ENCODE measurements around the gene CLN5. TPM values are rescaled to one million over a fixed set of nuclear protein-coding genes. Genes with fewer than 3 reads are reported as not detected.

The CLN5 gene
- total RNA-seq, 1 donor from 2014 or later = 10.9 TPM

GRCh38 chr13:76982061-76982460 lies 9.8 kb upstream of the CLN5 start:
- no peaks in the 10 kb centered on the region for H3K9me3 Mint-ChIP-seq (ENCODE audit: unreplicated experiment)
- H3K27me3 Mint-ChIP-seq (ENCODE audit: unreplicated experiment) = peaks cover 2% of the 10 kb centered on the region
- H3K36me3 Mint-ChIP-seq (ENCODE audit: low read depth, unreplicated experiment) = no peaks in the 10 kb centered on the region
- DNase-seq (ENCODE audit: low spot score) = no peak
- no peak overlapping the region for H3K4me3 Mint-ChIP-seq (ENCODE audit: unreplicated experiment)
- no peak for TF ChIP-seq CTCF (IDR thresholded peaks at IDR 0.05; ENCODE audit: unreplicated experiment)
- no peaks in the 10 kb centered on the region for H3K4me1 Mint-ChIP-seq (ENCODE audit: unreplicated experiment)
- H3K27ac Mint-ChIP-seq (ENCODE audit: unreplicated experiment) = no peak overlapping the region

GRCh38 chr13:76983676-76984075 lies 8.2 kb upstream of the CLN5 start:
- TF ChIP-seq CTCF (IDR thresholded peaks at IDR 0.05; ENCODE audit: unreplicated experiment) = no peak
- DNase-seq (ENCODE audit: low spot score) = no peak
- no peaks in the 10 kb centered on the region for H3K9me3 Mint-ChIP-seq (ENCODE audit: unreplicated experiment)
- H3K4me1 Mint-ChIP-seq (ENCODE audit: unreplicated experiment) = no peaks in the 10 kb centered on the region
- H3K27me3 Mint-ChIP-seq (ENCODE audit: unreplicated experiment) = peaks cover 2% of the 10 kb centered on the region
- H3K4me3 Mint-ChIP-seq (ENCODE audit: unreplicated experiment) = no peak overlapping the region
- no peaks in the 10 kb centered on the region for H3K36me3 Mint-ChIP-seq (ENCODE audit: low read depth, unreplicated experiment)
- H3K27ac Mint-ChIP-seq (ENCODE audit: unreplicated experiment) = no peak overlapping the region

GRCh38 chr13:76991432-76991795 lies 467 bp upstream of the CLN5 start:
- Mint-ChIP-seq H3K9me3 (ENCODE audit: unreplicated experiment) (no peaks in the 10 kb centered on the region), H3K27me3 (ENCODE audit: unreplicated experiment) (no peaks in the 10 kb centered on the region), H3K4me3 (ENCODE audit: unreplicated experiment) (peak overlapping the region; percentile 86), H3K36me3 (ENCODE audit: low read depth, unreplicated experiment) (no peaks in the 10 kb centered on the region), H3K27ac (ENCODE audit: unreplicated experiment) (peak overlapping the region; percentile 52), H3K4me1 (ENCODE audit: unreplicated experiment) (peaks cover 12% of the 10 kb centered on the region)
- DNase-seq (ENCODE audit: low spot score) = no peak
- TF ChIP-seq CTCF (IDR thresholded peaks at IDR 0.05; ENCODE audit: unreplicated experiment) = no peak

- H3K9me3 Mint-ChIP-seq (ENCODE audit: unreplicated experiment) = no peaks in the 10 kb centered on the region
- TF ChIP-seq CTCF (IDR thresholded peaks at IDR 0.05; ENCODE audit: unreplicated experiment) = no peak
- no peak for DNase-seq (ENCODE audit: low spot score)
Measured at GRCh38 chr13:76992548-76993001, 694 bp downstream of the CLN5 start.

GRCh38 chr13:76993021-76993420 lies 1.1 kb downstream of the CLN5 start:
- Mint-ChIP-seq H3K4me3 (ENCODE audit: unreplicated experiment) (peak overlapping the region; percentile 96), H3K27ac (ENCODE audit: unreplicated experiment) (no peak overlapping the region)

More at GRCh38 chr13:76992548-76993001, 694 bp downstream of the CLN5 start:
- peaks cover 12% of the 10 kb centered on the region for H3K4me1 Mint-ChIP-seq (ENCODE audit: unreplicated experiment)
- peak overlapping the region; percentile 96 for H3K4me3 Mint-ChIP-seq (ENCODE audit: unreplicated experiment)
- peak overlapping the region; percentile 78 for H3K27ac Mint-ChIP-seq (ENCODE audit: unreplicated experiment)
- no peaks in the 10 kb centered on the region for H3K27me3 Mint-ChIP-seq (ENCODE audit: unreplicated experiment)
- H3K36me3 Mint-ChIP-seq (ENCODE audit: low read depth, unreplicated experiment) = no peaks in the 10 kb centered on the region

More at GRCh38 chr13:76993021-76993420, 1.1 kb downstream of the CLN5 start:
- Mint-ChIP-seq H3K36me3 (ENCODE audit: low read depth, unreplicated experiment) (no peaks in the 10 kb centered on the region), H3K9me3 (ENCODE audit: unreplicated experiment) (no peaks in the 10 kb centered on the region), H3K4me1 (ENCODE audit: unreplicated experiment) (peaks cover 12% of the 10 kb centered on the region), H3K27me3 (ENCODE audit: unreplicated experiment) (no peaks in the 10 kb centered on the region)
- DNase-seq (ENCODE audit: low spot score) = no peak
- TF ChIP-seq CTCF (IDR thresholded peaks at IDR 0.05; ENCODE audit: unreplicated experiment) = no peak
